ENCODE measurements around the gene CHCHD3.

The CHCHD3 gene

GRCh38 chr7:132776048-132776620 is 305.8 kb downstream of the CHCHD3 start:
- no peak for TF ChIP-seq CTCF (IDR thresholded peaks at IDR 0.05; ENCODE audit: extremely low read depth, insufficient read depth, missing control alignments)
- no peak for DNase-seq (ENCODE audit: low spot score)
- in situ Hi-C loops (cut with MboI; ENCODE audit: low pct_unique_long_range_greater_than_20kb, low sequenced_read_pairs, unreplicated experiment) = no loop called here

- no peak for DNase-seq (ENCODE audit: low spot score)
- in situ Hi-C loops (cut with MboI; ENCODE audit: low pct_unique_long_range_greater_than_20kb, low sequenced_read_pairs, unreplicated experiment) = no loop called here
- no peak for TF ChIP-seq CTCF (IDR thresholded peaks at IDR 0.05; ENCODE audit: extremely low read depth, insufficient read depth, missing control alignments)
These were observed 308.3 kb downstream of the CHCHD3 start for GRCh38 chr7:132773527-132773956.

- in situ Hi-C loops (cut with MboI; ENCODE audit: low pct_unique_long_range_greater_than_20kb, low sequenced_read_pairs, unreplicated experiment) = no loop called here
- no peak for TF ChIP-seq CTCF (IDR thresholded peaks at IDR 0.05; ENCODE audit: extremely low read depth, insufficient read depth, missing control alignments)
- DNase-seq (ENCODE audit: low spot score) = no peak
These were observed 310.6 kb downstream of the CHCHD3 start for GRCh38 chr7:132771301-132771730.

- no peak for TF ChIP-seq CTCF (IDR thresholded peaks at IDR 0.05; ENCODE audit: extremely low read depth, insufficient read depth, missing control alignments)
- in situ Hi-C loops (cut with MboI; ENCODE audit: low pct_unique_long_range_greater_than_20kb, low sequenced_read_pairs, unreplicated experiment) = no loop called here
- DNase-seq (ENCODE audit: low spot score) = no peak
These were observed 311.8 kb downstream of the CHCHD3 start for GRCh38 chr7:132770055-132770454.

- no peak for TF ChIP-seq CTCF (IDR thresholded peaks at IDR 0.05; ENCODE audit: extremely low read depth, insufficient read depth, missing control alignments)
- in situ Hi-C loops (cut with MboI; ENCODE audit: low pct_unique_long_range_greater_than_20kb, low sequenced_read_pairs, unreplicated experiment) = no loop called here
These were observed 312.6 kb downstream of the CHCHD3 start for GRCh38 chr7:132769280-132769679.

GRCh38 chr7:132768099-132768498 is 313.8 kb downstream of the CHCHD3 start:
- in situ Hi-C loops (cut with MboI; ENCODE audit: low pct_unique_long_range_greater_than_20kb, low sequenced_read_pairs, unreplicated experiment) = no loop called here
- DNase-seq (ENCODE audit: low spot score) = no peak
- TF ChIP-seq CTCF (IDR thresholded peaks at IDR 0.05; ENCODE audit: extremely low read depth, insufficient read depth, missing control alignments) = no peak

More at GRCh38 chr7:132769280-132769679, 312.6 kb downstream of the CHCHD3 start:
- no peak for DNase-seq (ENCODE audit: low spot score)

Data from GM13977 (cell line).